ENCODE measurements around the gene MCL1.

DNA sequence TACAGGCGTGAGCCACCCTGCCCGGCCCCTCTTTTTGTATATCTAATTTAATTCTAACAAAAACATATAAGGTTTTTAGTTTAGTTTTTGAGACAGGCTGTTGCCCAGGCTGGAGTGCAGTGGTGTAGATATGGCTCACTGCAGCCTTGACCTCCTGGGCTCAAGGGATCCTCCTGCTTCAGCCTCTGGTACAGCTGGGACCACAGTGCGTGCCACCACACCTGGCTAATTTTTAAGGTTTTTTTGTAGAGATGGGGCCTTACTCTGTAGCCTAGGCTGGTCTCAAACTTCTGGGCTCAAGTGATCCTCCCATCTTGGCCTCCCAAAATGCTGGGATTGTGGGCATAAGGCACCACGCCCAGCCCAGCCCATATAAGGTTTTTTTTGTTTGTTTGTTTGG lies 31.2 kb upstream of the MCL1 start:
- no peak for TF ChIP-seq POLR2AphosphoS5 (IDR thresholded peaks at IDR 0.05)
- TF ChIP-seq, protein P1, sequence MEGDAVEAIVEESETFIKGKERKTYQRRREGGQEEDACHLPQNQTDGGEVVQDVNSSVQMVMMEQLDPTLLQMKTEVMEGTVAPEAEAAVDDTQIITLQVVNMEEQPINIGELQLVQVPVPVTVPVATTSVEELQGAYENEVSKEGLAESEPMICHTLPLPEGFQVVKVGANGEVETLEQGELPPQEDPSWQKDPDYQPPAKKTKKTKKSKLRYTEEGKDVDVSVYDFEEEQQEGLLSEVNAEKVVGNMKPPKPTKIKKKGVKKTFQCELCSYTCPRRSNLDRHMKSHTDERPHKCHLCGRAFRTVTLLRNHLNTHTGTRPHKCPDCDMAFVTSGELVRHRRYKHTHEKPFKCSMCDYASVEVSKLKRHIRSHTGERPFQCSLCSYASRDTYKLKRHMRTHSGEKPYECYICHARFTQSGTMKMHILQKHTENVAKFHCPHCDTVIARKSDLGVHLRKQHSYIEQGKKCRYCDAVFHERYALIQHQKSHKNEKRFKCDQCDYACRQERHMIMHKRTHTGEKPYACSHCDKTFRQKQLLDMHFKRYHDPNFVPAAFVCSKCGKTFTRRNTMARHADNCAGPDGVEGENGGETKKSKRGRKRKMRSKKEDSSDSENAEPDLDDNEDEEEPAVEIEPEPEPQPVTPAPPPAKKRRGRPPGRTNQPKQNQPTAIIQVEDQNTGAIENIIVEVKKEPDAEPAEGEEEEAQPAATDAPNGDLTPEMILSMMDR (IDR thresholded peaks at IDR 0.05): no peak

Measured in gastroesophageal sphincter (tissue), 3 donors.